GM06990 (cell line): ENCODE data around the gene PTPRF.

Source experiments
- DNase-seq: peaks from one replicate; pipeline ENCODE4 v3.0.0-alpha.2; 2011; ENCODE audit not compliant: insufficient read length; ENCODE audit errors: extremely low read depth
- H3K27me3 ChIP-seq: replicated peaks from 2 replicates; pipeline ENCODE4 v1.6.0; 2011; ENCODE audit warnings: low read length; ENCODE audit not compliant: control insufficient read depth, insufficient read depth
- H3K36me3 ChIP-seq: 2 replicates; pipeline ENCODE4 v1.5.1; 2011; ENCODE audit warnings: low read length; ENCODE audit not compliant: control insufficient read depth, insufficient read depth
- H3K4me3 ChIP-seq: replicated peaks from 2 replicates; pipeline ENCODE4 v1.5.1; 2011; ENCODE audit warnings: low read depth, mild to moderate bottlenecking, control low read depth, low read length
- CTCF ChIP-seq: IDR thresholded peaks from 2 replicates; pipeline ENCODE4 v1.5.1; 2011; ENCODE audit warnings: low read length, control low read depth, mild to moderate bottlenecking, inconsistent platforms; ENCODE audit not compliant: insufficient read depth, poor library complexity, severe bottlenecking

The PTPRF gene

GRCh38 chr1:43505077-43505780, 25.5 kb upstream of the PTPRF start:
- no peak for DNase-seq
- TF ChIP-seq CTCF: no peak
- no peaks in the 10 kb centered on the region for H3K27me3 ChIP-seq
- no peaks in the 10 kb centered on the region for H3K36me3 ChIP-seq
- H3K4me3 ChIP-seq: no peak overlapping the region

GRCh38 chr1:43506233-43506632, 24.4 kb upstream of the PTPRF start:
- H3K4me3 ChIP-seq: no peak overlapping the region
- no peaks in the 10 kb centered on the region for H3K27me3 ChIP-seq
- no peak for DNase-seq
- no peak for TF ChIP-seq CTCF
- H3K36me3 ChIP-seq: no peaks in the 10 kb centered on the region

- Histone ChIP-seq H3K27me3 (no peaks in the 10 kb centered on the region), H3K36me3 (no peaks in the 10 kb centered on the region), H3K4me3 (no peak overlapping the region)
- TF ChIP-seq CTCF: no peak
- DNase-seq: no peak
Measured at GRCh38 chr1:43507296-43508295, 23.1 kb upstream of the PTPRF start.

GRCh38 chr1:43509007-43509739, 21.5 kb upstream of the PTPRF start:
- Histone ChIP-seq H3K27me3 (no peaks in the 10 kb centered on the region), H3K4me3 (no peak overlapping the region), H3K36me3 (no peaks in the 10 kb centered on the region)
- no peak for DNase-seq
- TF ChIP-seq CTCF: no peak

GRCh38 chr1:43509740-43510375, 20.8 kb upstream of the PTPRF start:
- Histone ChIP-seq H3K4me3 (no peak overlapping the region), H3K36me3 (no peaks in the 10 kb centered on the region), H3K27me3 (no peaks in the 10 kb centered on the region)
- peak; percentile 57 for DNase-seq
- TF ChIP-seq CTCF: no peak
